Neural progenitor cell (in vitro differentiated cells): Measurements from ENCODE around the gene PTPRG. TPM values are rescaled to one million over a fixed set of nuclear protein-coding genes. Genes with fewer than 3 reads are reported as not detected.

ENCODE experiments used
- DNase-seq: peaks from one replicate; pipeline ENCODE4 v3.0.0-alpha.2; 2016; ENCODE audit warnings: low spot score
- H2AFZ ChIP-seq: fragments of 200-600 bp; sonication (generic); replicated peaks from 2 replicates; pipeline ENCODE4 v1.6.1; 2016; ENCODE audit warnings: antibody characterized with exemption
- H3F3A ChIP-seq: fragments of 200-600 bp; sonication (generic); 2 replicates; pipeline ENCODE4 v1.6.1; 2016; ENCODE audit warnings: antibody characterized with exemption, low read depth
- H3K27ac ChIP-seq: fragments of 200-600 bp; sonication (generic); 2 replicates; pipeline ENCODE4 v1.5.1; 2016; ENCODE audit warnings: mild to moderate bottlenecking
- H3K27me3 ChIP-seq: fragments of 200-600 bp; sonication (generic); 2 replicates; pipeline ENCODE4 v1.6.1; 2016; ENCODE audit warnings: mild to moderate bottlenecking, moderate library complexity
- H3K36me3 ChIP-seq: fragments of 200-600 bp; sonication (generic); 2 replicates; pipeline ENCODE4 v1.5.1; 2016
- H3K4me1 ChIP-seq: fragments of 200-600 bp; sonication (generic); 2 replicates; pipeline ENCODE4 v1.6.1; 2016; ENCODE audit warnings: mixed run types
- H3K4me2 ChIP-seq: fragments of 200-600 bp; sonication (generic); 2 replicates; pipeline ENCODE4 v1.6.1; 2016
- H3K4me3 ChIP-seq: fragments of 200-600 bp; sonication (generic); 2 replicates; pipeline ENCODE4 v1.5.1; 2016
- H3K79me2 ChIP-seq: fragments of 200-600 bp; sonication (generic); 2 replicates; pipeline ENCODE4 v1.6.1; 2016; ENCODE audit warnings: low read depth
- H3K9ac ChIP-seq: fragments of 200-600 bp; sonication (generic); 2 replicates; pipeline ENCODE4 v1.6.1; 2016
- H3K9me3 ChIP-seq: fragments of 200-600 bp; sonication (generic); 2 replicates; pipeline ENCODE4 v1.5.1; 2016; ENCODE audit warnings: low read depth
- H4K20me1 ChIP-seq: fragments of 200-600 bp; sonication (generic); 2 replicates; pipeline ENCODE4 v1.6.1; 2016; ENCODE audit warnings: low read depth
- H3K27ac Mint-ChIP-seq: 3 replicates; pipeline ENCODE4 v1.8.0; 2021; ENCODE audit warnings: mixed read lengths
- H3K27me3 Mint-ChIP-seq: 2 replicates; pipeline ENCODE4 v1.8.0; 2022; ENCODE audit warnings: low read depth, mild to moderate bottlenecking, inconsistent platforms, moderate library complexity, mixed read lengths; ENCODE audit not compliant: insufficient read depth
- H3K36me3 Mint-ChIP-seq: 3 replicates; pipeline ENCODE4 v1.8.0; 2021; ENCODE audit warnings: mixed read lengths
- H3K4me1 Mint-ChIP-seq: 3 replicates; pipeline ENCODE4 v1.8.0; 2021; ENCODE audit warnings: mixed read lengths
- H3K4me3 Mint-ChIP-seq: 3 replicates; pipeline ENCODE4 v1.8.0; 2021; ENCODE audit warnings: mild to moderate bottlenecking, moderate library complexity, mixed read lengths
- H3K9me3 Mint-ChIP-seq: 3 replicates; pipeline ENCODE4 v1.8.0; 2020; ENCODE audit warnings: mixed read lengths
- CTCF ChIP-seq: fragments of 200-600 bp; sonication (generic); IDR thresholded peaks from 2 replicates; pipeline ENCODE4 v1.5.1; 2017; ENCODE audit warnings: antibody characterized with exemption, mild to moderate bottlenecking
- EZH2 ChIP-seq: fragments of 200-600 bp; sonication (generic); IDR thresholded peaks from 2 replicates; pipeline ENCODE4 v1.6.1; 2017; ENCODE audit warnings: antibody characterized with exemption, mild to moderate bottlenecking, moderate library complexity
- EZH2phosphoT487 ChIP-seq: fragments of 200-600 bp; sonication (generic); IDR thresholded peaks from 2 replicates; pipeline ENCODE4 v1.6.1; 2017; ENCODE audit warnings: antibody characterized with exemption
- total RNA-seq: library from RNA; depleted of rRNA; stranded (reverse); fragments of >200 nt; gene quantifications from 2 replicates; pipeline ENCODE4 v1.2.3, GENCODE V29; 2015; ENCODE audit warnings: low replicate concordance

The PTPRG gene
- total RNA-seq, 1 donor from 2014 or later = 65.3 TPM

GRCh38 chr3:62228467-62228866 is 667.1 kb downstream of the PTPRG start:
- H3K4me3 ChIP-seq = no peak overlapping the region
- no peaks in the 10 kb centered on the region for H3K79me2 ChIP-seq
- peaks cover 31% of the 10 kb centered on the region for H3K4me1 Mint-ChIP-seq
- peaks cover 18% of the 10 kb centered on the region for H4K20me1 ChIP-seq
- no peak overlapping the region for H2AFZ ChIP-seq
- H3K36me3 Mint-ChIP-seq = no peaks in the 10 kb centered on the region
- no peak overlapping the region for H3K4me3 Mint-ChIP-seq
- H3K9me3 Mint-ChIP-seq = no peaks in the 10 kb centered on the region
- peaks cover 8% of the 10 kb centered on the region for H3F3A ChIP-seq
- no peaks in the 10 kb centered on the region for H3K27me3 ChIP-seq
- no peaks in the 10 kb centered on the region for H3K9me3 ChIP-seq
- no peak overlapping the region for H3K27ac ChIP-seq
- no peak overlapping the region for H3K27ac Mint-ChIP-seq
- H3K9ac ChIP-seq = no peak overlapping the region
- TF ChIP-seq EZH2 (no peak), EZH2phosphoT487 (no peak), CTCF (no peak)
- no peak overlapping the region for H3K4me2 ChIP-seq
- DNase-seq = no peak
- peaks cover 20% of the 10 kb centered on the region for H3K4me1 ChIP-seq
- no peaks in the 10 kb centered on the region for H3K36me3 ChIP-seq
- H3K27me3 Mint-ChIP-seq = peaks cover 4% of the 10 kb centered on the region

GRCh38 chr3:62229211-62229610 is 667.8 kb downstream of the PTPRG start:
- H3K4me3 ChIP-seq = no peak overlapping the region
- H3K36me3 Mint-ChIP-seq = no peaks in the 10 kb centered on the region
- peaks cover 38% of the 10 kb centered on the region for H3K4me1 Mint-ChIP-seq
- H3K27ac Mint-ChIP-seq = peak overlapping the region; percentile 9
- no peak overlapping the region for H3K27ac ChIP-seq
- H2AFZ ChIP-seq = no peak overlapping the region
- peaks cover 19% of the 10 kb centered on the region for H4K20me1 ChIP-seq
- H3K27me3 Mint-ChIP-seq = peaks cover 4% of the 10 kb centered on the region
- H3K9me3 ChIP-seq = no peaks in the 10 kb centered on the region
- peaks cover 20% of the 10 kb centered on the region for H3K4me1 ChIP-seq
- no peaks in the 10 kb centered on the region for H3K27me3 ChIP-seq
- H3K36me3 ChIP-seq = no peaks in the 10 kb centered on the region
- peak overlapping the region; percentile 37 for H3K4me2 ChIP-seq
- peak; percentile 68 for DNase-seq
- H3K9ac ChIP-seq = no peak overlapping the region
- H3F3A ChIP-seq = peaks cover 8% of the 10 kb centered on the region
- no peaks in the 10 kb centered on the region for H3K9me3 Mint-ChIP-seq
- no peaks in the 10 kb centered on the region for H3K79me2 ChIP-seq
- peak overlapping the region; percentile 4 for H3K4me3 Mint-ChIP-seq
- TF ChIP-seq EZH2phosphoT487 = no peak
- no peak for TF ChIP-seq CTCF
- no peak for TF ChIP-seq EZH2

- H3K4me2 ChIP-seq = no peak overlapping the region
- TF ChIP-seq EZH2 (no peak), EZH2phosphoT487 (no peak), CTCF (peak; percentile 54)
- H3K36me3 ChIP-seq = no peaks in the 10 kb centered on the region
- H3K27ac ChIP-seq = no peak overlapping the region
- H3K27ac Mint-ChIP-seq = no peak overlapping the region
- H3K9me3 ChIP-seq = no peaks in the 10 kb centered on the region
- H3K36me3 Mint-ChIP-seq = no peaks in the 10 kb centered on the region
- H2AFZ ChIP-seq = no peak overlapping the region
- peaks cover 20% of the 10 kb centered on the region for H3K4me1 ChIP-seq
- H3K9me3 Mint-ChIP-seq = no peaks in the 10 kb centered on the region
- no peak overlapping the region for H3K4me3 Mint-ChIP-seq
- DNase-seq = peak; percentile 31
- H3K79me2 ChIP-seq = no peaks in the 10 kb centered on the region
- H3F3A ChIP-seq = peaks cover 8% of the 10 kb centered on the region
- H3K27me3 ChIP-seq = no peaks in the 10 kb centered on the region
- no peak overlapping the region for H3K4me3 ChIP-seq
- H3K4me1 Mint-ChIP-seq = peaks cover 41% of the 10 kb centered on the region
- no peak overlapping the region for H3K9ac ChIP-seq
- H3K27me3 Mint-ChIP-seq = peaks cover 4% of the 10 kb centered on the region
- H4K20me1 ChIP-seq = peaks cover 19% of the 10 kb centered on the region
Measured at GRCh38 chr3:62229908-62230307, 668.5 kb downstream of the PTPRG start.
